Activated naive CD8-positive, alpha-beta T cell treated with anti-CD3 and anti-CD28 coated beads, Interleukin-2, amount 10 ng/mL, durations not matched to agents 7 days and 5 days (primary cell): ENCODE results near the gene SCG3. TPM values are rescaled to one million over a fixed set of nuclear protein-coding genes. Genes with fewer than 3 reads are reported as not detected.
"Not testable (repeated sequence)": the region's sequence is repeated elsewhere in the genome, so short reads cannot be mapped to it uniquely, and the experiment has no call there.

Experiments
- ATAC-seq: fragments of 150-1000 bp; cut with Tn5 transposase; one replicate; pipeline ENCODE4 v1.10.0; 2021; ENCODE audit warnings: low read depth, moderate library complexity
- POLR2A ChIA-PET: fragments of 350-600 bp; sonication (Branson Sonifier 250); formaldehyde crosslinking; loops from one replicate; lab custom pipeline; 2021; ENCODE audit warnings: antibody characterized with exemption; lab: Charles Lee
- DNase-seq: peaks from one replicate; pipeline ENCODE4 v3.0.0; 2021
- H3K27ac Mint-ChIP-seq: one replicate; pipeline ENCODE4 v1.8.0; 2022; ENCODE audit warnings: mild to moderate bottlenecking, mixed read lengths
- H3K27me3 Mint-ChIP-seq: one replicate; pipeline ENCODE4 v1.8.0; 2022; ENCODE audit warnings: mild to moderate bottlenecking, moderate library complexity, mixed read lengths
- H3K36me3 Mint-ChIP-seq: one replicate; pipeline ENCODE4 v1.8.0; 2021; ENCODE audit warnings: mild to moderate bottlenecking, mixed read lengths
- H3K4me1 Mint-ChIP-seq: one replicate; pipeline ENCODE4 v1.8.0; 2021; ENCODE audit warnings: mixed read lengths
- H3K4me3 Mint-ChIP-seq: one replicate; pipeline ENCODE4 v1.8.0; 2022; ENCODE audit warnings: mild to moderate bottlenecking, moderate library complexity, mixed read lengths
- H3K9me3 Mint-ChIP-seq: one replicate; pipeline ENCODE4 v1.8.0; 2021; ENCODE audit warnings: mixed read lengths
- total RNA-seq, 2 experiments: library from RNA; stranded (reverse); gene quantifications; one replicate each; pipeline ENCODE4 v1.2.3, GENCODE V29; 2021

SCG3 gene
- total RNA-seq: not detected

- POLR2A ChIA-PET: interaction anchor here (1.7 kb wide), 1 partner anchor 55 kb away, joined by 4 read pairs; the partner anchor contains the start of gene LYSMD2
- ATAC-seq (peak; percentile 84), DNase-seq (peak; percentile 82)
- Mint-ChIP-seq H3K27ac (no peak within 1 kb of the TSS), H3K27me3 (peaks cover 39% of the 10 kb centered on the region), H3K4me3 (peak within 1 kb of the TSS; percentile 50), H3K9me3 (no peaks in the 10 kb centered on the region), H3K36me3 (no peaks in the 10 kb centered on the region), H3K4me1 (peaks cover 6% of the 10 kb centered on the region)
These were observed at the start of gene SCG3 for GRCh38 chr15:51681303-51681963. TSS of gene SCG3 (plus strand) at chr15:51681503. CDS start at chr15:51681756, 253 bp downstream.

- POLR2A ChIA-PET: interaction anchor here (1.5 kb wide), 1 partner anchor 12 kb away, joined by 4 read pairs; the partner anchor contains the start of gene DMXL2
- no peaks in the 10 kb centered on the region for H3K36me3 Mint-ChIP-seq
These were observed 46.6 kb upstream of the SCG3 start for GRCh38 chr15:51634591-51635198.

GRCh38 chr15:51641490-51642130 is 39.7 kb upstream of the SCG3 start:
- H3K36me3 Mint-ChIP-seq: no peaks in the 10 kb centered on the region
- DNase-seq: no peak
- peaks cover 10% of the 10 kb centered on the region for H3K27me3 Mint-ChIP-seq
- ATAC-seq: no peak
- no peak overlapping the region for H3K27ac Mint-ChIP-seq
- H3K4me1 Mint-ChIP-seq: no peaks in the 10 kb centered on the region
- POLR2A ChIA-PET: no interaction called here
- no peaks in the 10 kb centered on the region for H3K9me3 Mint-ChIP-seq
- H3K4me3 Mint-ChIP-seq: no peak overlapping the region

More at GRCh38 chr15:51634591-51635198, 46.6 kb upstream of the SCG3 start:
- ATAC-seq (no peak), DNase-seq (no peak)
- H3K9me3 Mint-ChIP-seq: no peaks in the 10 kb centered on the region
- H3K27ac Mint-ChIP-seq: no peak overlapping the region
- peaks cover 13% of the 10 kb centered on the region for H3K27me3 Mint-ChIP-seq
- H3K4me3 Mint-ChIP-seq: no peak overlapping the region
- peaks cover 6% of the 10 kb centered on the region for H3K4me1 Mint-ChIP-seq

- H3K27me3 Mint-ChIP-seq: peaks cover 13% of the 10 kb centered on the region
- H3K4me3 Mint-ChIP-seq: no peak overlapping the region
- POLR2A ChIA-PET: no interaction called here
These were observed 38.6 kb upstream of the SCG3 start for GRCh38 chr15:51642696-51643095.

GRCh38 chr15:51647128-51647562 is 34.2 kb upstream of the SCG3 start:
- Mint-ChIP-seq H3K4me1 (peaks cover 6% of the 10 kb centered on the region), H3K36me3 (no peaks in the 10 kb centered on the region), H3K4me3 (no peak overlapping the region), H3K9me3 (no peaks in the 10 kb centered on the region), H3K27me3 (peaks cover 11% of the 10 kb centered on the region), H3K27ac (no peak overlapping the region)
- POLR2A ChIA-PET: interaction anchor here (0.7 kb wide), 1 partner anchor 1032 kb away, joined by 3 read pairs; the partner anchor contains the start of gene ATOSA
- DNase-seq (no peak), ATAC-seq (no peak)

More at GRCh38 chr15:51642696-51643095, 38.6 kb upstream of the SCG3 start:
- no peak overlapping the region for H3K27ac Mint-ChIP-seq
- no peaks in the 10 kb centered on the region for H3K36me3 Mint-ChIP-seq
- DNase-seq (no peak), ATAC-seq (no peak)
- H3K4me1 Mint-ChIP-seq: peaks cover 4% of the 10 kb centered on the region
- H3K9me3 Mint-ChIP-seq: no peaks in the 10 kb centered on the region

- ATAC-seq, H3K4me1 Mint-ChIP-seq, DNase-seq, H3K27ac Mint-ChIP-seq, POLR2A ChIA-PET, H3K9me3 Mint-ChIP-seq, H3K4me3 Mint-ChIP-seq, H3K36me3 Mint-ChIP-seq: not testable (repeated sequence)
- H3K27me3 Mint-ChIP-seq: peaks cover 13% of the 10 kb centered on the region
These were observed 33.2 kb upstream of the SCG3 start for GRCh38 chr15:51648101-51648500.

GRCh38 chr15:51648643-51649042 is 32.7 kb upstream of the SCG3 start:
- H3K27ac Mint-ChIP-seq, H3K36me3 Mint-ChIP-seq, H3K4me1 Mint-ChIP-seq, H3K4me3 Mint-ChIP-seq, H3K9me3 Mint-ChIP-seq, DNase-seq, ATAC-seq, POLR2A ChIA-PET: not testable (repeated sequence)
- H3K27me3 Mint-ChIP-seq: peaks cover 13% of the 10 kb centered on the region

- no peaks in the 10 kb centered on the region for H3K36me3 Mint-ChIP-seq
- H3K27ac Mint-ChIP-seq: no peak overlapping the region
- DNase-seq: no peak
- no peaks in the 10 kb centered on the region for H3K9me3 Mint-ChIP-seq
- peaks cover 11% of the 10 kb centered on the region for H3K27me3 Mint-ChIP-seq
- no peak overlapping the region for H3K4me3 Mint-ChIP-seq
- ATAC-seq: peak; percentile 72
- POLR2A ChIA-PET: interaction anchor here (0.6 to 1.4 kb wide), 5 partner anchors 82 to 159 kb away, joined by 3 to 9 read pairs (median 4); no protein-coding TSS in a partner anchor
- peaks cover 9% of the 10 kb centered on the region for H3K4me1 Mint-ChIP-seq
These were observed 31.4 kb upstream of the SCG3 start for GRCh38 chr15:51649659-51650521.

- Mint-ChIP-seq H3K27ac (no peak overlapping the region), H3K4me1 (peaks cover 7% of the 10 kb centered on the region), H3K9me3 (no peaks in the 10 kb centered on the region)
These were observed 29.1 kb upstream of the SCG3 start for GRCh38 chr15:51652084-51652668.

GRCh38 chr15:51655401-51656057 is 25.8 kb upstream of the SCG3 start:
- POLR2A ChIA-PET, H3K36me3 Mint-ChIP-seq: not testable (repeated sequence)

More at GRCh38 chr15:51652084-51652668, 29.1 kb upstream of the SCG3 start:
- H3K27me3 Mint-ChIP-seq: peaks cover 6% of the 10 kb centered on the region
- no peak for ATAC-seq
- no peaks in the 10 kb centered on the region for H3K36me3 Mint-ChIP-seq
- no peak overlapping the region for H3K4me3 Mint-ChIP-seq
- POLR2A ChIA-PET: no interaction called here
- DNase-seq: no peak

GRCh38 chr15:51658664-51659063 is 22.6 kb upstream of the SCG3 start:
- H3K27me3 Mint-ChIP-seq: peaks cover 3% of the 10 kb centered on the region
- no peak overlapping the region for H3K27ac Mint-ChIP-seq
- H3K9me3 Mint-ChIP-seq: no peaks in the 10 kb centered on the region
- no peak overlapping the region for H3K4me3 Mint-ChIP-seq
- no peaks in the 10 kb centered on the region for H3K36me3 Mint-ChIP-seq
- POLR2A ChIA-PET: no interaction called here
- no peaks in the 10 kb centered on the region for H3K4me1 Mint-ChIP-seq
- ATAC-seq: no peak
- no peak for DNase-seq

More at GRCh38 chr15:51655401-51656057, 25.8 kb upstream of the SCG3 start:
- ATAC-seq, H3K27ac Mint-ChIP-seq, H3K4me3 Mint-ChIP-seq, H3K27me3 Mint-ChIP-seq, H3K4me1 Mint-ChIP-seq, DNase-seq, H3K9me3 Mint-ChIP-seq: not testable (repeated sequence)

GRCh38 chr15:51661072-51661471 is 20.2 kb upstream of the SCG3 start:
- POLR2A ChIA-PET: interaction anchor here (0.8 kb wide), 1 partner anchor 76 kb away, joined by 3 read pairs; no protein-coding TSS in a partner anchor
- Mint-ChIP-seq H3K27ac (no peak overlapping the region), H3K9me3 (no peaks in the 10 kb centered on the region), H3K4me3 (no peak overlapping the region), H3K27me3 (peaks cover 11% of the 10 kb centered on the region), H3K4me1 (no peaks in the 10 kb centered on the region), H3K36me3 (no peaks in the 10 kb centered on the region)
- no peak for ATAC-seq
- DNase-seq: no peak
